HepG2 (cell line): Measurements from ENCODE around the gene SYTL3. TPM values are rescaled to one million over a fixed set of nuclear protein-coding genes. Genes with fewer than 3 reads are reported as not detected.

Experiments
- ATAC-seq: fragments of 200-7000 bp; cut with Tn5 transposase; 3 replicates; pipeline ENCODE4 v1.9.1; 2020; ENCODE audit warnings: mild to moderate bottlenecking, moderate library complexity
- BruUV-seq: library from RNA; stranded (reverse); fragments of 400-500 nt; replicated peaks from 2 replicates; lab custom pipeline; 2021; lab: Mats Ljungman, UMichigan
- CTCF ChIA-PET: fragments of 300-600 bp; formaldehyde crosslinking; extraction: SDS; loops from one replicate; lab custom pipeline; 2021; ENCODE audit warnings: low total read pairs, inconsistent platforms, low intra/inter-chr PET ratio; lab: Yijun Ruan, JAX
- POLR2A ChIA-PET: fragments of 350-600 bp; sonication (Branson Sonifier 250); formaldehyde crosslinking; loops from one replicate; lab custom pipeline; 2020; ENCODE audit warnings: antibody characterized with exemption, inconsistent platforms; lab: Yijun Ruan, JAX
- DNase-seq: peaks from one replicate; pipeline ENCODE4 v3.0.0-alpha.2; 2015; ENCODE audit warnings: low spot score
- FAIRE-seq: peaks from 3 replicates; lab custom pipeline; 2011; peaks lifted over from hg19 to GRCh38; lab: Jason Lieb, UNC
- H2AFZ ChIP-seq: one replicate; pipeline ENCODE4 v1.6.1; 2011; ENCODE audit warnings: low read length, inconsistent platforms
- H3K27ac ChIP-seq: fragments of 300-600 bp; 3 replicates; pipeline ENCODE4 v1.8.0; 2011; ENCODE audit warnings: mixed run types, mild to moderate bottlenecking, mixed read lengths, low read length, inconsistent platforms; ENCODE audit not compliant: insufficient read depth; ENCODE audit errors: extremely low read length
- H3K27me3 ChIP-seq, 2 experiments: fragments of 200-600 bp in 1 of 2; 2 replicates in 1 of 2; 3 replicates in 1 of 2; pipeline versions ENCODE4 v1.6.0 to v1.8.0; 2011; ENCODE audit warnings: low read length in 2 of 2, mild to moderate bottlenecking in 2 of 2, moderate library complexity in 2 of 2, inconsistent platforms in 1 of 2; ENCODE audit not compliant: insufficient read depth in 2 of 2, control insufficient read depth in 1 of 2
- H3K36me3 ChIP-seq, 2 experiments: fragments of 200-600 bp in 1 of 2; replicated peaks in 1 of 2; 2 replicates in 1 of 2; 3 replicates in 1 of 2; pipeline versions ENCODE4 v1.5.1 to v1.8.0; 2011; ENCODE audit warnings: low read length in 2 of 2, inconsistent platforms in 1 of 2; ENCODE audit not compliant: insufficient read depth in 2 of 2, control insufficient read depth in 1 of 2
- H3K4me1 ChIP-seq: 2 replicates; pipeline ENCODE4 v1.5.1; 2012; ENCODE audit warnings: low read length, inconsistent platforms; ENCODE audit not compliant: insufficient read depth
- H3K4me2 ChIP-seq: 2 replicates; pipeline ENCODE4 v1.6.0; 2011; ENCODE audit warnings: low read depth, low read length, inconsistent platforms
- H3K4me3 ChIP-seq, 3 experiments: fragments of 200-600 bp in 1 of 3; sonication (generic), shearing (Covaris generic) in 1 of 3; replicated peaks in 1 of 3; 2 replicates each; pipeline ENCODE4 v1.5.1; 2011 to 2016; ENCODE audit warnings: low read length in 3 of 3, inconsistent platforms in 2 of 3, low read depth in 2 of 3, mild to moderate bottlenecking in 2 of 3, control low read depth in 1 of 3, mixed read lengths in 1 of 3; ENCODE audit not compliant: insufficient read depth in 1 of 3
- H3K79me2 ChIP-seq: one replicate; pipeline ENCODE4 v1.6.1; 2011; ENCODE audit warnings: low read length, inconsistent platforms; ENCODE audit not compliant: insufficient read depth
- H3K9ac ChIP-seq: 2 replicates; pipeline ENCODE4 v1.6.0; 2011; ENCODE audit warnings: mild to moderate bottlenecking, low read depth, low read length, inconsistent platforms; ENCODE audit not compliant: insufficient read depth
- H3K9me3 ChIP-seq: 2 replicates; pipeline ENCODE4 v1.5.1; 2012; ENCODE audit warnings: mild to moderate bottlenecking, low read length
- H4K20me1 ChIP-seq: 2 replicates; pipeline ENCODE4 v1.6.0; 2011; ENCODE audit warnings: inconsistent platforms, mild to moderate bottlenecking, low read length, moderate library complexity; ENCODE audit not compliant: insufficient read depth
- AGO2 ChIP-seq: fragments of 200-400 bp; formaldehyde crosslinking; optimal IDR thresholded peaks from 2 replicates; pipeline ENCODE3; 2017; ENCODE audit warnings: mild to moderate bottlenecking, low read depth, low read length, moderate library complexity
- ARNT ChIP-seq: fragments of 450-650 bp; IDR thresholded peaks from 2 replicates; pipeline ENCODE4 v1.6.1; 2017
- FOXK2 ChIP-seq: fragments of 450-650 bp; IDR thresholded peaks from 2 replicates; pipeline ENCODE4 v1.6.1; 2016
- HOMEZ ChIP-seq: IDR thresholded peaks from 2 replicates; pipeline ENCODE4 v1.6.1; 2016; ENCODE audit warnings: low read depth
- HOXA9 ChIP-seq: sonication (generic); formaldehyde crosslinking; IDR thresholded peaks from 2 replicates; pipeline ENCODE4 v1.8.1; 2022; ENCODE audit warnings: missing genetic modification reagents, mild to moderate bottlenecking, moderate library complexity, borderline replicate concordance
- HOXD1 ChIP-seq: sonication (generic); formaldehyde crosslinking; IDR thresholded peaks from 2 replicates; pipeline ENCODE4 v1.5.0; 2020; ENCODE audit warnings: missing genetic modification reagents
- JDP2 ChIP-seq: sonication (generic); formaldehyde crosslinking; IDR thresholded peaks from 2 replicates; pipeline ENCODE4 v1.8.1; 2022; ENCODE audit warnings: missing genetic modification reagents, borderline replicate concordance
- SP1 ChIP-seq, 2 experiments: fragments of 450-650 bp in 1 of 2; sonication (generic) in 1 of 2; formaldehyde crosslinking in 1 of 2; IDR thresholded peaks; 2 replicates each; pipeline versions ENCODE4 v1.4.0 to v1.6.1; 2016 to 2020; ENCODE audit warnings: missing genetic modification reagents in 1 of 2
- TRIM22 ChIP-seq: fragments of 450-650 bp; IDR thresholded peaks from 2 replicates; pipeline ENCODE4 v1.6.1; 2017
- ZFP90 ChIP-seq: sonication (generic); formaldehyde crosslinking; IDR thresholded peaks from 2 replicates; pipeline ENCODE4 v1.8.0; 2022; ENCODE audit warnings: missing genetic modification reagents, mild to moderate bottlenecking, inconsistent platforms, borderline replicate concordance
- ZNF547 ChIP-seq: sonication (generic); formaldehyde crosslinking; IDR thresholded peaks from 2 replicates; pipeline ENCODE4 v1.5.1; 2020; ENCODE audit warnings: mild to moderate bottlenecking, missing genetic modification reagents
- ZNF672 ChIP-seq: sonication (generic); formaldehyde crosslinking; IDR thresholded peaks from 2 replicates; pipeline ENCODE4 v1.8.1; 2022; ENCODE audit warnings: missing genetic modification reagents
- ZNF768 ChIP-seq: sonication (generic); formaldehyde crosslinking; IDR thresholded peaks from 2 replicates; pipeline ENCODE4 v1.4.0; 2020; ENCODE audit warnings: missing genetic modification reagents
- ZNF841 ChIP-seq: sonication (generic); formaldehyde crosslinking; IDR thresholded peaks from 2 replicates; pipeline ENCODE4 v1.8.1; 2023; ENCODE audit warnings: missing genetic modification reagents, borderline replicate concordance
- ZSCAN29 ChIP-seq: sonication (generic); formaldehyde crosslinking; conservative IDR thresholded peaks from 2 replicates; pipeline ENCODE4 v1.4.0; 2020; ENCODE audit warnings: mild to moderate bottlenecking, missing genetic modification reagents
- WGBS: methylation state at CpG from one replicate; pipeline ENCODE4 v1.1.6; 2017; ENCODE audit warnings: low lambda C conversion rate; 5-methylcytosine and 5-hydroxymethylcytosine counted together
- in situ Hi-C: cut with HindIII; loops from 2 replicates; pipeline ENCODE4 v1.10.0; 2017; ENCODE audit warnings: low pct_unique_long_range_greater_than_20kb; ENCODE audit not compliant: extremely low pct_ligation_motif_present
- intact Hi-C: fragments of 100-400 bp; cut with micrococcal nuclease; formaldehyde crosslinking; loops from one replicate; pipeline ENCODE4 v1.10.0; 2022; ENCODE audit not compliant: unreplicated experiment
- polyA plus RNA-seq, 8 experiments: library from polyadenylated mRNA; depleted of rRNA in 3 of 8; stranded (reverse) in 7 of 8; unstranded in 1 of 8; fragments of >200 nt; fragmentation: Illumina TruSeq in 4 of 8; extraction: Trizol in 4 of 8; gene quantifications; 2 replicates each; pipeline versions ENCODE4 v1.2.1 to v1.2.3, GENCODE V29; 2011 to 2016; ENCODE audit warnings: low read depth in 4 of 8, missing spikeins in 1 of 8, mixed read lengths in 1 of 8; ENCODE audit not compliant: insufficient read depth in 1 of 8
- total RNA-seq, 5 experiments: library from RNA; depleted of rRNA; stranded (reverse); fragments of >200 nt; fragmentation: Illumina TruSeq; extraction: Trizol; gene quantifications; 2 replicates each; pipeline ENCODE4 v1.2.3, GENCODE V29; 2016; ENCODE audit warnings: low read depth in 1 of 5

Gene SYTL3
- total and polyA plus RNA-seq, 2 of the 13 experiments (the other 11 are each of a cell fraction or from before 2014, with no cell fraction given) = 0.11 to 0.28 TPM

DNA sequence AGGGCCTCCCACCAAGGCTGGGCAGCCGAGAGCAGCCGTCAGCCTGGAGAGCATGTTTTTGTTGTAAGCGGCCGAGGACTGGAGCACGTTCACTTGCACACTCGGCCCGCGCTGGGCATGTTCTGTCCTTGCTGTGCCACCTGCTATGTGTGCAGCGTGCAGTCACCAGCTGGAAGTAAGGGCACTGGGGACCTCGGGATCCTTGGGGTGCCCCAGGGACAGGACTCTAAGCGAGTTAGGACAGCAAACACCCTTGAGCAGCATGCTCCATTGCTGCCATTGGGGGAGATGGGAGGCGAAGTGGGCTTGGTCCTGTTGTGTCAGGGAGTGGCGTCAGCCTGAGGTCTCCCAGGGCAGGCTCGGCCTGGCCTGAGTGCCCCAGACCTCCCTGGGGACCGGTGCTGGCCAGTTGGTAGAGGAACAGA, 24.0 kb upstream of the SYTL3 start:
- Histone ChIP-seq H3K9me3 (no peaks in the 10 kb centered on the region), H3K4me3 (no peak overlapping the region), H3K9ac (no peak overlapping the region), H3K27ac (no peak overlapping the region), H4K20me1 (peaks cover 32% of the 10 kb centered on the region), H3K4me1 (peaks cover 42% of the 10 kb centered on the region), H3K4me2 (no peak overlapping the region), H3K79me2 (no peaks in the 10 kb centered on the region), H3K27me3 (no peaks in the 10 kb centered on the region), H2AFZ (no peak overlapping the region), H3K36me3 (peaks cover 77 to 98% of the 10 kb centered on the region in 2 experiments)
- DNase-seq = no peak
- ChIA-PET POLR2A (no interaction called here), CTCF (no interaction called here)
- no peak for ATAC-seq
- TF ChIP-seq AGO2 (peak; percentile 17), SP1 (IDR thresholded peaks at IDR 0.05) (no peak), SP1 (CRISPR knock-in tag; IDR thresholded peaks at IDR 0.05) (no peak), ZNF768 (CRISPR knock-in tag) (peak; percentile 11; the same call in 1 of the 2 replicates)
- in situ Hi-C loops (no loop called here), intact Hi-C loops (no loop called here)
- no peak for FAIRE-seq
- no TSS peak for BruUV-seq
- 98% methylated on average over 13 of the region's 15 CpGs for WGBS

DNA sequence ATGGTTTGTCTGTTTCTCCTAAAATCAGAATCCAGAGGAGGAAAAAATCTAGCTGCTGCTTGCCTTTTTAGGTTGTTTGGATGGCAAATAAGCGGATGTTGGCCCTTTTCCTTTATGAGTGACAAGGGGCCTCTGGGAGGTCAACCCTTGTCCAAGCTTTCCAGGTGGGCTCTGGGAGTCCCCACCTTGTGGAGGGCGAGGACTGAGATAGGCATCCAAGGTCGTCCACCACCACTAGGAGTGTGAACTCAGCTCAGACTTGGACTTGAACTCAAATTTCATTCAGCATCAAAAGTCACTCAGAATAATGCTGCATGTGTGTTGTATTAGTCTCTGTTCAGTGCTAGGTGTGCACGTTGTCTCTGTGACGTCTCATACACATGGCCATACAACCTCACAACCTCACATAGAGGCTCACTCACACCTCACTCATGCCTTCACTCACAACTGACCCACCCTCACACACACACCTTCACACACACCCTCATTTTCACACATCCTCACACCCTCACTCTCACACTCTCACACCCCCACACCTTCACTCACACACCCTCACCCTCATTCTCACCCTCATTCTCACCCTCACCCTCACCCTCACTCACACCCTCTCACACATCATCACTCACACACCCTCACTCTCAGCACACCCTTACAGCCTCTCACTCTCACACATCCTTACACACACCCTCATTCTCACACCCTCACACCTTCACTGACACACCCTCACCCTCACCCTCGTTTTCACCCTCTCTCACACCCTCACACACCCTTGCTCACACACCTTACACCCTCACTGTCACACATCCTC, 23.3 kb upstream of the SYTL3 start:
- peak; percentile 26 for FAIRE-seq
- Histone ChIP-seq H3K27me3 (no peaks in the 10 kb centered on the region), H3K36me3 (peaks cover 77 to 98% of the 10 kb centered on the region in 2 experiments), H3K79me2 (no peaks in the 10 kb centered on the region), H3K4me3 (no peak overlapping the region), H3K9ac (no peak overlapping the region), H3K4me1 (peaks cover 48% of the 10 kb centered on the region), H2AFZ (no peak overlapping the region), H4K20me1 (peaks cover 29% of the 10 kb centered on the region), H3K4me2 (no peak overlapping the region), H3K27ac (no peak overlapping the region), H3K9me3 (no peaks in the 10 kb centered on the region)
- DNase-seq = no peak
- no peak for ATAC-seq
- in situ Hi-C loops = no loop called here
- POLR2A ChIA-PET = no interaction called here
- 89% methylated on average over 6 of the region's 6 CpGs for WGBS
- BruUV-seq = no TSS peak
- intact Hi-C loops = no loop called here
- CTCF ChIA-PET = no interaction called here
- TF ChIP-seq ZNF547 (CRISPR knock-in tag) = no peak
- TF ChIP-seq ZNF841 (CRISPR knock-in tag) = no peak
- no peak for TF ChIP-seq HOMEZ (CRISPR knock-in tag)
- TF ChIP-seq FOXK2 = 0 out of 2 replicates have a peak, but pooled peaks have one; percentile 48
- no peak for TF ChIP-seq ZSCAN29 (CRISPR knock-in tag)
- 0 out of 2 replicates have a peak, but pooled peaks have one; percentile 41 for TF ChIP-seq ARNT
- TF ChIP-seq TRIM22 = peak; percentile 82; the same call in 1 of the 2 replicates
- no peak for TF ChIP-seq ZNF672
- no peak for TF ChIP-seq ZFP90 (CRISPR knock-in tag)
- no peak for TF ChIP-seq JDP2
- no peak for TF ChIP-seq HOXA9
- no peak for TF ChIP-seq HOXD1
